A549 (cell line): ENCODE measurements around the gene MINDY2. TPM values are rescaled to one million over a fixed set of nuclear protein-coding genes. Genes with fewer than 3 reads are reported as not detected.

Source experiments
- ATAC-seq, 2 experiments: fragments of 200-7000 bp in 1 of 2; fragments of >200 bp in 1 of 2; cut with Nextera tagmentation in 1 of 2; cut with Tn5 transposase in 1 of 2; 3 replicates each; pipeline versions ENCODE4 v1.8.0 to v1.9.1; 2018 to 2020; ENCODE audit warnings: mild to moderate bottlenecking in 1 of 2, moderate library complexity in 1 of 2
- CTCF ChIA-PET: fragments of 300-600 bp; sonication (Branson Sonifier 250); formaldehyde crosslinking; extraction: SDS; loops from one replicate; lab custom pipeline; 2021; ENCODE audit warnings: antibody characterized with exemption, inconsistent platforms; lab: Yijun Ruan, JAX
- POLR2A ChIA-PET: fragments of 350-600 bp; formaldehyde crosslinking; extraction: SDS; loops from one replicate; lab custom pipeline; 2021; ENCODE audit warnings: antibody characterized with exemption, inconsistent platforms; lab: Yijun Ruan, JAX
- DNase-seq, 2 experiments: peaks; one replicate each; pipeline versions ENCODE4 v3.0.0 to v3.0.0-alpha.2; 2011 to 2016; ENCODE audit warnings: low read depth in 1 of 2, low spot score in 1 of 2
- FAIRE-seq: peaks from 2 replicates; lab custom pipeline; 2011; peaks lifted over from hg19 to GRCh38; lab: Jason Lieb, UNC
- H3K27ac ChIP-seq, 2 experiments: fragments of >200 bp; sonication (Bioruptor Twin); formaldehyde crosslinking; 3 replicates each; pipeline ENCODE4 v1.5.1; 2016 to 2017
- H3K4me1 ChIP-seq: fragments of >200 bp; sonication (Bioruptor Twin); formaldehyde crosslinking; 3 replicates; pipeline ENCODE4 v1.6.1; 2016
- H3K4me2 ChIP-seq: fragments of >200 bp; sonication (Bioruptor Twin); formaldehyde crosslinking; 3 replicates; pipeline ENCODE4 v1.6.1; 2016
- H3K4me3 ChIP-seq: fragments of >200 bp; sonication (Bioruptor Twin); formaldehyde crosslinking; 3 replicates; pipeline ENCODE4 v1.5.1; 2016
- H3K9me3 ChIP-seq: fragments of >200 bp; sonication (Bioruptor Twin); formaldehyde crosslinking; 3 replicates; pipeline ENCODE4 v1.6.1; 2016
- CBX8 ChIP-seq: fragments of 200-600 bp; sonication (generic); IDR thresholded peaks from 2 replicates; pipeline ENCODE4 v1.6.1; 2016
- CEBPB ChIP-seq, 2 experiments: fragments of >200 bp in 1 of 2; sonication (Bioruptor Twin) in 1 of 2; formaldehyde crosslinking in 1 of 2; IDR thresholded peaks; 2 replicates each; pipeline ENCODE4 v1.6.1; 2012 to 2016
- EP300 ChIP-seq, 2 experiments: fragments of >200 bp; sonication (Bioruptor Twin); formaldehyde crosslinking; IDR thresholded peaks; 2 replicates in 1 of 2; 3 replicates in 1 of 2; pipeline ENCODE4 v1.6.1; 2016 to 2017
- FOSL2 ChIP-seq, 2 experiments: fragments of 450-650 bp in 1 of 2; fragments of >200 bp in 1 of 2; sonication (Bioruptor Twin) in 1 of 2; formaldehyde crosslinking; IDR thresholded peaks; 2 replicates each; pipeline versions ENCODE4 v1.5.0 to v1.6.1; 2016 to 2020; ENCODE audit warnings: mild to moderate bottlenecking in 1 of 2, moderate library complexity in 1 of 2
- FOXS1 ChIP-seq: fragments of 250-450 bp; sonication (Bioruptor Pico); IDR thresholded peaks from 2 replicates; pipeline ENCODE4 v1.5.0; 2020; ENCODE audit warnings: mild to moderate bottlenecking, moderate library complexity
- GATA3 ChIP-seq: IDR thresholded peaks from 2 replicates; pipeline ENCODE4 v1.6.1; 2012; ENCODE audit warnings: borderline replicate concordance
- HDAC2 ChIP-seq: fragments of 200-600 bp; sonication (generic); IDR thresholded peaks from 2 replicates; pipeline ENCODE4 v1.6.1; 2016
- HOXA7 ChIP-seq: fragments of 250-450 bp; sonication (Bioruptor Pico); IDR thresholded peaks from 2 replicates; pipeline ENCODE4 v1.5.0; 2020; ENCODE audit warnings: mild to moderate bottlenecking, moderate library complexity
- HOXB13 ChIP-seq: fragments of 250-450 bp; sonication (Bioruptor Pico); IDR thresholded peaks from 2 replicates; pipeline ENCODE4 v1.5.0; 2020; ENCODE audit warnings: low read depth, mild to moderate bottlenecking, moderate library complexity
- KDM1A ChIP-seq: fragments of 200-600 bp; sonication (generic); IDR thresholded peaks from 2 replicates; pipeline ENCODE4 v1.6.1; 2016; ENCODE audit warnings: low read depth, mild to moderate bottlenecking
- KDM5A ChIP-seq: fragments of 200-600 bp; sonication (generic); IDR thresholded peaks from 2 replicates; pipeline ENCODE4 v1.6.1; 2016; ENCODE audit warnings: antibody characterized with exemption, mild to moderate bottlenecking
- MAFK ChIP-seq: fragments of 450-650 bp; IDR thresholded peaks from 2 replicates; pipeline ENCODE4 v1.6.1; 2014; ENCODE audit not compliant: partially characterized antibody
- MYC ChIP-seq: IDR thresholded peaks from 2 replicates; pipeline ENCODE4 v1.6.1; 2012; ENCODE audit warnings: mild to moderate bottlenecking, inconsistent platforms, low read length, improper control_type of control experiment, borderline replicate concordance
- NPAS2 ChIP-seq: fragments of 250-450 bp; sonication (Bioruptor Pico); IDR thresholded peaks from 2 replicates; pipeline ENCODE4 v1.8.0; 2022; ENCODE audit warnings: mild to moderate bottlenecking, moderate library complexity, borderline replicate concordance
- RARB ChIP-seq: fragments of 250-450 bp; sonication (Bioruptor Pico); IDR thresholded peaks from 2 replicates; pipeline ENCODE4 v1.8.0; 2021; ENCODE audit warnings: mild to moderate bottlenecking, moderate library complexity
- RFX5 ChIP-seq: fragments of 450-650 bp; IDR thresholded peaks from 2 replicates; pipeline ENCODE4 v1.7.1; 2014; ENCODE audit warnings: antibody characterized with exemption, mild to moderate bottlenecking, moderate library complexity
- TFCP2L1 ChIP-seq: fragments of 250-450 bp; sonication (Bioruptor Pico); IDR thresholded peaks from 2 replicates; pipeline ENCODE4 v1.5.0; 2021; ENCODE audit warnings: mild to moderate bottlenecking
- TP53 ChIP-seq: fragments of 250-450 bp; sonication (Bioruptor Pico); IDR thresholded peaks from 2 replicates; pipeline ENCODE4 v1.5.0; 2021; ENCODE audit warnings: mild to moderate bottlenecking, moderate library complexity
- ZC3H11A ChIP-seq: fragments of 450-650 bp; IDR thresholded peaks from 2 replicates; pipeline ENCODE4 v1.6.1; 2014; ENCODE audit warnings: antibody characterized with exemption, mild to moderate bottlenecking
- ZFP36 ChIP-seq: fragments of 450-650 bp; IDR thresholded peaks from 2 replicates; pipeline ENCODE4 v1.6.1; 2014; ENCODE audit warnings: borderline replicate concordance; ENCODE audit not compliant: partially characterized antibody
- WGBS: methylation state at CpG from one replicate; pipeline ENCODE4 v1.1.6; 2017; ENCODE audit errors: missing lambda C conversion rate; 5-methylcytosine and 5-hydroxymethylcytosine counted together
- polyA plus RNA-seq, 4 experiments: library from polyadenylated mRNA; depleted of rRNA in 3 of 4; stranded (reverse); fragments of >200 nt; fragmentation: RNase III in 1 of 4; extraction: RNeasy Plus Mini Kit Qiagen cat#74134 plus additional on column Dnase treatment in 1 of 4; gene quantifications; 2 replicates in 3 of 4; 3 replicates in 1 of 4; pipeline ENCODE4 v1.2.3, GENCODE V29; 2011 to 2017
- TF ChIP-seq, protein P1 (sequence below): IDR thresholded peaks from 2 replicates; pipeline ENCODE4 v1.6.1; 2012
- TF ChIP-seq, protein P2 (sequence below): fragments of >200 bp; sonication (Bioruptor Twin); formaldehyde crosslinking; IDR thresholded peaks from 3 replicates; pipeline ENCODE4 v1.5.1; 2016
- TF ChIP-seq, protein P3 (sequence below): fragments of 250-450 bp; sonication (Bioruptor Pico); IDR thresholded peaks from 2 replicates; pipeline ENCODE4 v1.5.0; 2021; ENCODE audit warnings: mild to moderate bottlenecking, moderate library complexity, borderline replicate concordance
- TF ChIP-seq, protein P4 (sequence below): IDR thresholded peaks from 2 replicates; pipeline ENCODE4 v1.6.1; 2012; ENCODE audit warnings: low read depth, borderline replicate concordance
- TF ChIP-seq, protein P5 (sequence below): fragments of >200 bp; sonication (Bioruptor Twin); formaldehyde crosslinking; IDR thresholded peaks from 2 replicates; pipeline ENCODE4 v1.6.1; 2016
- TF ChIP-seq, protein P6 (sequence below): fragments of 200-600 bp; sonication (generic); IDR thresholded peaks from 2 replicates; pipeline ENCODE4 v1.6.1; 2016; ENCODE audit warnings: antibody characterized with exemption, mild to moderate bottlenecking, moderate library complexity

MINDY2 gene
- polyA plus RNA-seq, 2 of the 4 experiments (the other 2 are of a cell fraction): 4.7 to 7.0 TPM

DNA sequence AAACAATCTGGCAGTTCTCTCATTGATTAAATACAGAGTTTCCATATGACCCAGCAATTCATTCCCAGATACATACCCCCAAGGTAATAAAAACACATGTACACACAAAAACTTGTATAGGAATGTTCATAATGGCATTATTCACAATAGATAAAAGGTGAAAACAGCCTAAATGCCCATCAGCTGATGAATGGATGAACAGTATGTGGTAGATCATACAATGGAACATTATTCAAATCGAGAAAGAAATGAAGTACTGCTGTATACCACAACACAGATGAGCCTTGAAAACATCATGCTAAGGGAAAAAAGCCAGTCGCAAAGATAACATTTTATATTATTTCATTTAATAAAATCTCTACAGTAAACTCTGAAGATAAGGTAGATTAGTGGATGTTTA, 91.2 kb downstream of the MINDY2 start:
- Histone ChIP-seq H3K27ac (no peak overlapping the region), H3K9me3 (no peaks in the 10 kb centered on the region), H3K4me1 (no peaks in the 10 kb centered on the region), H3K4me3 (no peak overlapping the region), H3K4me2 (no peak overlapping the region)
- DNase-seq (no peak), ATAC-seq (no peak), FAIRE-seq (no peak)
- ChIA-PET CTCF (interaction anchor here (0.6 kb wide), 3 partner anchors 22 to 767 kb away, joined by 3 read pairs; no protein-coding TSS in a partner anchor), POLR2A (no interaction called here)
- TF ChIP-seq KDM5A (no peak), MAFK (no peak), TFCP2L1 (CRISPR knock-in tag) (no peak), HOXB13 (CRISPR knock-in tag) (no peak), HOXA7 (no peak), RARB (CRISPR knock-in tag) (no peak), FOXS1 (CRISPR knock-in tag) (no peak), NPAS2 (CRISPR knock-in tag) (no peak), TP53 (no peak), CEBPB (IDR thresholded peaks at IDR 0.05) (no peak), GATA3 (no peak), EP300 (IDR thresholded peaks at IDR 0.05) (no peak), KDM1A (no peak), MYC (no peak), CBX8 (no peak), ZC3H11A (no peak)
- TF ChIP-seq, protein P1, sequence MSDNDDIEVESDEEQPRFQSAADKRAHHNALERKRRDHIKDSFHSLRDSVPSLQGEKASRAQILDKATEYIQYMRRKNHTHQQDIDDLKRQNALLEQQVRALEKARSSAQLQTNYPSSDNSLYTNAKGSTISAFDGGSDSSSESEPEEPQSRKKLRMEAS: no peak
- TF ChIP-seq, protein P2, sequence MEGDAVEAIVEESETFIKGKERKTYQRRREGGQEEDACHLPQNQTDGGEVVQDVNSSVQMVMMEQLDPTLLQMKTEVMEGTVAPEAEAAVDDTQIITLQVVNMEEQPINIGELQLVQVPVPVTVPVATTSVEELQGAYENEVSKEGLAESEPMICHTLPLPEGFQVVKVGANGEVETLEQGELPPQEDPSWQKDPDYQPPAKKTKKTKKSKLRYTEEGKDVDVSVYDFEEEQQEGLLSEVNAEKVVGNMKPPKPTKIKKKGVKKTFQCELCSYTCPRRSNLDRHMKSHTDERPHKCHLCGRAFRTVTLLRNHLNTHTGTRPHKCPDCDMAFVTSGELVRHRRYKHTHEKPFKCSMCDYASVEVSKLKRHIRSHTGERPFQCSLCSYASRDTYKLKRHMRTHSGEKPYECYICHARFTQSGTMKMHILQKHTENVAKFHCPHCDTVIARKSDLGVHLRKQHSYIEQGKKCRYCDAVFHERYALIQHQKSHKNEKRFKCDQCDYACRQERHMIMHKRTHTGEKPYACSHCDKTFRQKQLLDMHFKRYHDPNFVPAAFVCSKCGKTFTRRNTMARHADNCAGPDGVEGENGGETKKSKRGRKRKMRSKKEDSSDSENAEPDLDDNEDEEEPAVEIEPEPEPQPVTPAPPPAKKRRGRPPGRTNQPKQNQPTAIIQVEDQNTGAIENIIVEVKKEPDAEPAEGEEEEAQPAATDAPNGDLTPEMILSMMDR: no peak
- TF ChIP-seq, protein P3, sequence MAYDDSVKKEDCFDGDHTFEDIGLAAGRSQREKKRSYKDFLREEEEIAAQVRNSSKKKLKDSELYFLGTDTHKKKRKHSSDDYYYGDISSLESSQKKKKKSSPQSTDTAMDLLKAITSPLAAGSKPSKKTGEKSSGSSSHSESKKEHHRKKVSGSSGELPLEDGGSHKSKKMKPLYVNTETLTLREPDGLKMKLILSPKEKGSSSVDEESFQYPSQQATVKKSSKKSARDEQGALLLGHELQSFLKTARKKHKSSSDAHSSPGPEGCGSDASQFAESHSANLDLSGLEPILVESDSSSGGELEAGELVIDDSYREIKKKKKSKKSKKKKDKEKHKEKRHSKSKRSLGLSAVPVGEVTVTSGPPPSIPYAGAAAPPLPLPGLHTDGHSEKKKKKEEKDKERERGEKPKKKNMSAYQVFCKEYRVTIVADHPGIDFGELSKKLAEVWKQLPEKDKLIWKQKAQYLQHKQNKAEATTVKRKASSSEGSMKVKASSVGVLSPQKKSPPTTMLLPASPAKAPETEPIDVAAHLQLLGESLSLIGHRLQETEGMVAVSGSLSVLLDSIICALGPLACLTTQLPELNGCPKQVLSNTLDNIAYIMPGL (CRISPR knock-in tag): no peak
- TF ChIP-seq, protein P4, sequence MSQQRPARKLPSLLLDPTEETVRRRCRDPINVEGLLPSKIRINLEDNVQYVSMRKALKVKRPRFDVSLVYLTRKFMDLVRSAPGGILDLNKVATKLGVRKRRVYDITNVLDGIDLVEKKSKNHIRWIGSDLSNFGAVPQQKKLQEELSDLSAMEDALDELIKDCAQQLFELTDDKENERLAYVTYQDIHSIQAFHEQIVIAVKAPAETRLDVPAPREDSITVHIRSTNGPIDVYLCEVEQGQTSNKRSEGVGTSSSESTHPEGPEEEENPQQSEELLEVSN: no peak
- WGBS: 58% methylated on average over 2 of the region's 2 CpGs

DNA sequence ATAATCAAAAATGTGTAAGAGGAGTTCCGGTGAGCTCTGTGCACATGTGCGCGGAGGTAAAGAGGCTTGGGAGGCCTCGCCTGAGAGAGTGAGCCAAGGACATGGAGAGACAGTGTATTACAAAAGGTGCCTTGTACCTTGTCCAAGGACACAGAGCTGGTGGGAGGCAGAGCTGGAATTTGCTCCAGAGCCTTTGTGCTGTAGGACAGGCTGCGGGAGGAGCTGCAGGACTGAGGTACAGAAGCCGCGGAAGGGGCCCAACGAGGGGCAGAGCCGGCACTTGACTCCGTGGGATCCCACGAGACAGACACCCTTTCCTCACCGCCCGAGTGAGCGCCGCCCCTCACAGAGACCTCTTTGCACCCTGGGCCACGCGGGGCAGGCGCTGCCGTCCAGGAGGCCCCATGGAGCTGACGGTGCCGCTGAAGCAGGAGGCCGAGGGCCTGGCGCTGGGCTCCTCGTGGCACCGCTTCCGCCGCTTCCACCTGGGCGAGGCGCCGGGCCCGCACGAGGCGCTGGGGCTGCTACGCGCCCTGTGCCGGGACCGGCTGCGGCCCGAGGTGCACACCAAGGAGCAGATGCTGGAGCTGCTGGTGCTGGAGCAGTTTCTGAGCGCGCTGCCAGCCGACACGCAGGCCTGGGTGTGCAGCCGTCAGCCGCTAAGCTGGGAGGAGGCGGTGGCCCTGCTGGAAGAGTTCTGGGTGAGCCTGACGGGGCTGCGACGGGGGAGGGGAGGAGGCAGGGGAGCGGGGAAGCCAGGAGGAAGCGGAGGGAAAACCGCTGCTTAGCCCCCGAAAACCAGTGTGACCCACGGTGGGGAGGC, 93.7 kb downstream of the MINDY2 start:
- 95% methylated on average over 44 of the region's 54 CpGs for WGBS
- ATAC-seq: no peak; a peak in 1 of 6 replicates
- no peak for FAIRE-seq
- 0 out of 6 replicates have a peak overlapping the region, but pooled peaks of 1 of the 2 experiments have one; percentile 9 for H3K27ac ChIP-seq
- no peaks in the 10 kb centered on the region for H3K4me1 ChIP-seq
- ChIA-PET CTCF (interaction anchor here (1.0 to 3.5 kb wide), 7 partner anchors 9 to 664 kb away, joined by 3 to 11 read pairs (median 4); no protein-coding TSS in a partner anchor), POLR2A (no interaction called here)
- H3K9me3 ChIP-seq: no peaks in the 10 kb centered on the region
- no peak overlapping the region for H3K4me2 ChIP-seq
- no peak for DNase-seq
- no peak overlapping the region for H3K4me3 ChIP-seq
- TF ChIP-seq ZFP36: no peak
- TF ChIP-seq, protein P5, sequence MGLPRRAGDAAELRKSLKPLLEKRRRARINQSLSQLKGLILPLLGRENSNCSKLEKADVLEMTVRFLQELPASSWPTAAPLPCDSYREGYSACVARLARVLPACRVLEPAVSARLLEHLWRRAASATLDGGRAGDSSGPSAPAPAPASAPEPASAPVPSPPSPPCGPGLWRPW: no peak
- TF ChIP-seq, protein P6, sequence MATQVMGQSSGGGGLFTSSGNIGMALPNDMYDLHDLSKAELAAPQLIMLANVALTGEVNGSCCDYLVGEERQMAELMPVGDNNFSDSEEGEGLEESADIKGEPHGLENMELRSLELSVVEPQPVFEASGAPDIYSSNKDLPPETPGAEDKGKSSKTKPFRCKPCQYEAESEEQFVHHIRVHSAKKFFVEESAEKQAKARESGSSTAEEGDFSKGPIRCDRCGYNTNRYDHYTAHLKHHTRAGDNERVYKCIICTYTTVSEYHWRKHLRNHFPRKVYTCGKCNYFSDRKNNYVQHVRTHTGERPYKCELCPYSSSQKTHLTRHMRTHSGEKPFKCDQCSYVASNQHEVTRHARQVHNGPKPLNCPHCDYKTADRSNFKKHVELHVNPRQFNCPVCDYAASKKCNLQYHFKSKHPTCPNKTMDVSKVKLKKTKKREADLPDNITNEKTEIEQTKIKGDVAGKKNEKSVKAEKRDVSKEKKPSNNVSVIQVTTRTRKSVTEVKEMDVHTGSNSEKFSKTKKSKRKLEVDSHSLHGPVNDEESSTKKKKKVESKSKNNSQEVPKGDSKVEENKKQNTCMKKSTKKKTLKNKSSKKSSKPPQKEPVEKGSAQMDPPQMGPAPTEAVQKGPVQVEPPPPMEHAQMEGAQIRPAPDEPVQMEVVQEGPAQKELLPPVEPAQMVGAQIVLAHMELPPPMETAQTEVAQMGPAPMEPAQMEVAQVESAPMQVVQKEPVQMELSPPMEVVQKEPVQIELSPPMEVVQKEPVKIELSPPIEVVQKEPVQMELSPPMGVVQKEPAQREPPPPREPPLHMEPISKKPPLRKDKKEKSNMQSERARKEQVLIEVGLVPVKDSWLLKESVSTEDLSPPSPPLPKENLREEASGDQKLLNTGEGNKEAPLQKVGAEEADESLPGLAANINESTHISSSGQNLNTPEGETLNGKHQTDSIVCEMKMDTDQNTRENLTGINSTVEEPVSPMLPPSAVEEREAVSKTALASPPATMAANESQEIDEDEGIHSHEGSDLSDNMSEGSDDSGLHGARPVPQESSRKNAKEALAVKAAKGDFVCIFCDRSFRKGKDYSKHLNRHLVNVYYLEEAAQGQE: no peak
- TF ChIP-seq, protein P3 (CRISPR knock-in tag): no peak
- TF ChIP-seq ZC3H11A: no peak
- no peak for TF ChIP-seq HDAC2
- no peak for TF ChIP-seq RFX5
- TF ChIP-seq FOXS1 (CRISPR knock-in tag): no peak
- TF ChIP-seq KDM1A: no peak
- TF ChIP-seq CBX8: no peak
- no peak for TF ChIP-seq FOSL2 (IDR thresholded peaks at IDR 0.05)
- TF ChIP-seq FOSL2 (CRISPR knock-in tag; IDR thresholded peaks at IDR 0.05): no peak
